Chondrocyte (in vitro differentiated cells): ENCODE results near the gene GABBR1. TPM values are rescaled to one million over a fixed set of nuclear protein-coding genes. Genes with fewer than 3 reads are reported as not detected.

ENCODE experiments used
- DNase-seq: peaks from one replicate; pipeline ENCODE4 v3.0.0; 2021; ENCODE audit warnings: mixed read lengths, low spot score
- H3K27ac Mint-ChIP-seq: one replicate; pipeline ENCODE4 v1.8.0; 2021; ENCODE audit warnings: mild to moderate bottlenecking, moderate library complexity, mixed read lengths; ENCODE audit not compliant: unreplicated experiment
- H3K27me3 Mint-ChIP-seq: 2 replicates; pipeline ENCODE4 v1.8.0; 2021; ENCODE audit warnings: low read depth, mixed read lengths
- H3K36me3 Mint-ChIP-seq: 2 replicates; pipeline ENCODE4 v1.8.0; 2021; ENCODE audit warnings: low read depth, mixed read lengths
- H3K4me1 Mint-ChIP-seq: 2 replicates; pipeline ENCODE4 v1.8.0; 2021; ENCODE audit warnings: low read depth, mild to moderate bottlenecking, mixed read lengths
- H3K4me3 Mint-ChIP-seq: one replicate; pipeline ENCODE4 v1.8.0; 2021; ENCODE audit warnings: mild to moderate bottlenecking, moderate library complexity, mixed read lengths; ENCODE audit not compliant: unreplicated experiment
- H3K9me3 Mint-ChIP-seq: 2 replicates; pipeline ENCODE4 v1.8.0; 2021; ENCODE audit warnings: low read depth, mixed read lengths
- long read RNA-seq: library from polyadenylated mRNA; stranded (forward); transcript quantifications from one replicate; pipeline ENCODE4 v2.0.0, GENCODE V29; 2021
- total RNA-seq: library from RNA; stranded (reverse); gene quantifications from 3 replicates; pipeline ENCODE4 v1.2.1, GENCODE V29; 2021
- TF ChIP-seq, protein P1 (sequence below): fragments of 200-600 bp; sonication (generic); IDR thresholded peaks from 2 replicates; pipeline ENCODE4 v1.5.0; 2021; ENCODE audit warnings: antibody characterized with exemption, mild to moderate bottlenecking, moderate library complexity

Gene GABBR1
- 46.6 to 62.4 TPM (median 50.7 TPM) in 3 replicates for total RNA-seq
- long read RNA-seq, transcript GABBR1-207 (4 exons, 1,252 nt), result major isoform, 9 of 20 reads
- long read RNA-seq, partial matches to known transcripts, result 3 of 20 reads
- long read RNA-seq, other reads (novel, unspliced or antisense), result 8 of 20 reads

DNA sequence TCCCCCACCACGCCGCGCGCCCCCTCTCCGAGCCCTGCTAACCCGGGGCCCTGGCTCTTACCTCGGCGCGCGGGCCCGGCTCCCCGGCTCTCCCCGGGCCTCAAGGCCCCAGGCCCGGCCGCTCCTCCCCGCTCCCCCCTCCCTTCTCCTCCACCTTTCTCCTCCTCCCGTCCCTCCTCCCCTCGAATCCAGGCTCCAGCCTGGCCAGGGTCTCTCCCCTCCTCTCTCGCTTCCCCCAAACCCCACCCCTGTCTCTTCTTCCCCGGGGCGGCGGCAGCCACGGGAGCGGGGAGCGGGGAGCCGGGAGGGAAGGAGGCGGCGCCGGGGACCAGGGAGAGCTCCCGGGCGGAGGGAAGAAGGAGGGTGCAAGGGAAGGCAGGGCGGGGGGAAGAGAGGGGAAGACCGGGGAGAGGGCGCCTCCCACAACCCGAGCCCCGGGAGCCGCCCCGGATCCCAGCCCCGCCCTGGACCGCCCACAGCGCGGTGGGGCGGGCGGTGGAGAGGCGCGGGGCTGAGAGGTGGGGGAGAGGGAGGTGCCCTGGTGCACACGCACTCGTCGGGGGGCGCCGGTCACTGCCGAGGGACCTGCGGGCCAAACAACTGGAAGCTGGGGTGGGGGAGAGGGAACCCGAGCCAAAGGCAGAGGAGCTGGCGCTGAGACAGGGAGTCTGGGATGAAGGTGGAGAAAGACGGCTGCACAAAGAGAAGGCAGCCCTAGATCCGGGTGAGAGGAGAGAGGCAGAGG is at the start of gene GABBR1:
Gene GABBR1 (minus strand): TSS at position 395 of the 745 bp plus-strand sequence. CDS start 798 bp downstream, outside the sequence.
- no peaks in the 10 kb centered on the region for H3K36me3 Mint-ChIP-seq
- peaks cover 47% of the 10 kb centered on the region for H3K4me1 Mint-ChIP-seq
- TF ChIP-seq, protein P1, sequence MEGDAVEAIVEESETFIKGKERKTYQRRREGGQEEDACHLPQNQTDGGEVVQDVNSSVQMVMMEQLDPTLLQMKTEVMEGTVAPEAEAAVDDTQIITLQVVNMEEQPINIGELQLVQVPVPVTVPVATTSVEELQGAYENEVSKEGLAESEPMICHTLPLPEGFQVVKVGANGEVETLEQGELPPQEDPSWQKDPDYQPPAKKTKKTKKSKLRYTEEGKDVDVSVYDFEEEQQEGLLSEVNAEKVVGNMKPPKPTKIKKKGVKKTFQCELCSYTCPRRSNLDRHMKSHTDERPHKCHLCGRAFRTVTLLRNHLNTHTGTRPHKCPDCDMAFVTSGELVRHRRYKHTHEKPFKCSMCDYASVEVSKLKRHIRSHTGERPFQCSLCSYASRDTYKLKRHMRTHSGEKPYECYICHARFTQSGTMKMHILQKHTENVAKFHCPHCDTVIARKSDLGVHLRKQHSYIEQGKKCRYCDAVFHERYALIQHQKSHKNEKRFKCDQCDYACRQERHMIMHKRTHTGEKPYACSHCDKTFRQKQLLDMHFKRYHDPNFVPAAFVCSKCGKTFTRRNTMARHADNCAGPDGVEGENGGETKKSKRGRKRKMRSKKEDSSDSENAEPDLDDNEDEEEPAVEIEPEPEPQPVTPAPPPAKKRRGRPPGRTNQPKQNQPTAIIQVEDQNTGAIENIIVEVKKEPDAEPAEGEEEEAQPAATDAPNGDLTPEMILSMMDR, result no peak
- H3K27ac Mint-ChIP-seq, result peak within 1 kb of the TSS; percentile 79
- H3K27me3 Mint-ChIP-seq, result no peaks in the 10 kb centered on the region
- peak; percentile 95 for DNase-seq
- no peaks in the 10 kb centered on the region for H3K9me3 Mint-ChIP-seq
- H3K4me3 Mint-ChIP-seq, result peak within 1 kb of the TSS; percentile 78

DNA sequence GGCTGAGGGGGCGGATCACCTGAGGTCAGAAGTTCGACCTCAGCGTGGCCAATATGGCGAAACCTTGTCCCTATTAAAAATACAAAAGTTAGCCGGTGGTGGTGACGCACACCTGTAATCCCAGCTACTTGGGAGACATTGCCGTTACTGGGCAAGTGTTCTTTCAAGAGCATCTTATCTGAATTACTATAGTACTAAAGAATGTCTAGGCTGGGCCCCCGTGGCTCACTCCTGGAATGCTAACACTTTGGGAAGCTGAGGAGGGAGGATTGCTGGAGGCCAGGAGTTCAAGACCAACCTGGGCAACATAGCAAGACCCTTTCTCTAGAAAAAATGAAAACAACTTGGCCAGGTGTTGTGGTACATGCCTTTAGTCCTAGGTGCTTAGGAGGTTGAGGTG is 48.8 kb upstream of the GABBR1 start:
- Mint-ChIP-seq H3K9me3 (peaks cover 3% of the 10 kb centered on the region), H3K27ac (no peak overlapping the region), H3K27me3 (peaks cover 17% of the 10 kb centered on the region), H3K4me3 (no peak overlapping the region), H3K4me1 (peaks cover 5% of the 10 kb centered on the region), H3K36me3 (peaks cover 2% of the 10 kb centered on the region)
- no peak for DNase-seq
- TF ChIP-seq, protein P1, result no peak

DNA sequence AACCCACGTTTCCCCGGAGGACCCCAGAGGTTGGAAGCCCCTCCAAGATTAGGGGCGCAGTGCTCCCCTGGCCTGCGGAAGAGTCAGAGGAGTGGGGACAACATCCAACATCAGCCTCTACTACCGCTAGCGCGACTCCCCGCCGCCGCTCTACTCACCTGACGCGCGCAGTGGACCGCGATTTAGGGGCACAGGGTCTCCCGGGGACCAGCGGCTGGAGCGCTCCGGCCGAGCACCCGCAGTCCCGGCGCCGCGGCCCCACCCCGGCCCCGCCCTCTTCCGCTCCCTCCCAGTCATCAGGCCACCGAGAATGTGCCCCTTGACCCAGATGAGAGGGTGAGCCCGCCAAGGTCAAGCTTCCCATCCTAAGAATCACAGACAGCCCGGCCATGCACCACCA is 47.9 kb upstream of the GABBR1 start, which contains the start of gene ZFP57:
Gene ZFP57 (minus strand): TSS at position 249 of the 400 bp plus-strand sequence. CDS start 4,149 bp downstream, outside the sequence.
- H3K4me1 Mint-ChIP-seq, result peaks cover 8% of the 10 kb centered on the region
- peaks cover 3% of the 10 kb centered on the region for H3K9me3 Mint-ChIP-seq
- peaks cover 16% of the 10 kb centered on the region for H3K27me3 Mint-ChIP-seq
- H3K27ac Mint-ChIP-seq, result no peak within 1 kb of the TSS
- peaks cover 2% of the 10 kb centered on the region for H3K36me3 Mint-ChIP-seq
- TF ChIP-seq, protein P1, result no peak
- DNase-seq, result no peak
- H3K4me3 Mint-ChIP-seq, result no peak within 1 kb of the TSS

DNA sequence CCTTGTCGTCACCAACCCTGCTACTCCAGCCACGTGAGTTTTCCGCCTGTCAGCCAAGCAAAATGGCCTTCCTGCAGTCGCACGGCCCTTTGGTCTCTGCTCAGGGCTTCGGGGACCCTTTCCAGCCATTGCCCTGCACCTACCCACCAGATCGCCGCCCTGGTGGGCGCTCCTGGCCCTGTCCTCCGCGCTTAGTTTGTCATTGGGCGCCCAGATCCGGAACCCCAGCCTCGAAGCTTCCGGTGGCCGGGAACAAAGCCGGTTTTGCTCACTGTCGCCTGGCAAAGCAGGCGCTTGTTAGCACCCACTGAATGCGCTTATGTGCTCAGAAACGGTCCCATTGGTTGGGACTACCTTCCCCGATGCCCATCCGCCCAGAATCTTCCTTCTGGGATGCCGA is 47.4 kb upstream of the GABBR1 start:
- Mint-ChIP-seq H3K4me3 (no peak overlapping the region), H3K27ac (no peak overlapping the region), H3K4me1 (peaks cover 8% of the 10 kb centered on the region), H3K36me3 (peaks cover 2% of the 10 kb centered on the region), H3K27me3 (peaks cover 11% of the 10 kb centered on the region), H3K9me3 (peaks cover 3% of the 10 kb centered on the region)
- no peak for DNase-seq
- TF ChIP-seq, protein P1, result no peak

DNA sequence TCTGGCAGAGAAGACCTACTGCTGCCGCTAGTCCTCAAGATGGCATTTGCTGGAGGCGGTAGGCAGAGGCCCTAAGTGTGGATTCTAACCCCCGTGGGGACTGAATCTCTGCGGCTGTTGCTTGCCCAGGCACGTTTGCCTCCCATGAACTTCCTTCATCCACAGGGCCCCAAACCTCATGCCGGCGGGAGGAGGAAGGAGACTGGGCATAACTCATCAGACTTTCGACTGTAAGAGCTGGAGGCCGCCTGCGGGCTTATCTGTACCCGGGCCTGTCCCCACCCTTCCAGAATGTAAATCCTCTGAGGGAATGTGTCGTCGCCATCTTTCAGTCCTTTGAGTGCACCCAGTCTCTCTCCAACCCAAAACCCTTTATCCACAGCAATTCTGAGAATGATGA is 47.0 kb upstream of the GABBR1 start:
- Mint-ChIP-seq H3K9me3 (peaks cover 3% of the 10 kb centered on the region), H3K27me3 (peaks cover 8% of the 10 kb centered on the region), H3K4me3 (no peak overlapping the region), H3K4me1 (peaks cover 8% of the 10 kb centered on the region), H3K27ac (no peak overlapping the region), H3K36me3 (peaks cover 1% of the 10 kb centered on the region)
- DNase-seq, result no peak
- TF ChIP-seq, protein P1, result no peak
